WTC11 (cell line): ENCODE results near the gene COMMD7. TPM values are rescaled to one million over a fixed set of nuclear protein-coding genes. Genes with fewer than 3 reads are reported as not detected.

ENCODE experiments used
- ATAC-seq: fragments of 200-7000 bp; cut with Tn5 transposase; 2 replicates; pipeline ENCODE4 v1.10.0; 2021; ENCODE audit warnings: mild to moderate bottlenecking, moderate library complexity
- CTCF ChIA-PET: fragments of 300-600 bp; sonication (Branson Sonifier 250); formaldehyde crosslinking; loops from one replicate; lab custom pipeline; 2021; ENCODE audit warnings: antibody characterized with exemption; lab: Charles Lee
- POLR2A ChIA-PET: fragments of 350-600 bp; sonication (Branson Sonifier 250); formaldehyde crosslinking; loops from one replicate; lab custom pipeline; 2021; ENCODE audit warnings: antibody characterized with exemption; lab: Charles Lee
- DNase-seq: peaks from one replicate; pipeline ENCODE4 v3.0.0; 2021; ENCODE audit warnings: low spot score
- H3K27ac Mint-ChIP-seq: 2 replicates; pipeline ENCODE4 v1.8.0; 2021; ENCODE audit warnings: mixed read lengths
- H3K27me3 Mint-ChIP-seq: 2 replicates; pipeline ENCODE4 v1.8.0; 2021; ENCODE audit warnings: low read depth, mild to moderate bottlenecking, moderate library complexity, mixed read lengths
- H3K36me3 Mint-ChIP-seq: 2 replicates; pipeline ENCODE4 v1.8.0; 2021; ENCODE audit warnings: mixed read lengths
- H3K4me1 Mint-ChIP-seq: 2 replicates; pipeline ENCODE4 v1.8.0; 2022; ENCODE audit warnings: mixed read lengths
- H3K4me3 Mint-ChIP-seq: 2 replicates; pipeline ENCODE4 v1.8.0; 2021; ENCODE audit warnings: mild to moderate bottlenecking, moderate library complexity, mixed read lengths
- H3K9me3 Mint-ChIP-seq: 2 replicates; pipeline ENCODE4 v1.8.0; 2021; ENCODE audit warnings: mixed read lengths
- AFF4 ChIP-seq: sonication (generic); formaldehyde crosslinking; IDR thresholded peaks from 2 replicates; pipeline ENCODE4 v1.8.1; 2023; ENCODE audit warnings: mild to moderate bottlenecking, missing genetic modification reagents, borderline replicate concordance
- ATF3 ChIP-seq: sonication (generic); formaldehyde crosslinking; conservative IDR thresholded peaks from 2 replicates; pipeline ENCODE4 v1.8.1; 2022; ENCODE audit warnings: mild to moderate bottlenecking, missing genetic modification reagents
- CBFB ChIP-seq: sonication (generic); formaldehyde crosslinking; IDR thresholded peaks from 2 replicates; pipeline ENCODE4 v1.8.1; 2022; ENCODE audit warnings: mild to moderate bottlenecking, low read depth, missing genetic modification reagents
- E2F1 ChIP-seq: sonication (generic); formaldehyde crosslinking; IDR thresholded peaks from 2 replicates; pipeline ENCODE4 v1.8.0; 2022; ENCODE audit warnings: mild to moderate bottlenecking, missing genetic modification reagents
- GABPB1 ChIP-seq: sonication (generic); formaldehyde crosslinking; IDR thresholded peaks from 2 replicates; pipeline ENCODE4 v1.8.1; 2023; ENCODE audit warnings: mild to moderate bottlenecking, missing genetic modification reagents
- JAZF1 ChIP-seq: fragments of 250-450 bp; sonication (Bioruptor Pico); IDR thresholded peaks from 2 replicates; pipeline ENCODE4 v1.9.0; 2021; ENCODE audit warnings: moderate library complexity, mild to moderate bottlenecking, inconsistent platforms
- JUN ChIP-seq: sonication (generic); formaldehyde crosslinking; IDR thresholded peaks from 2 replicates; pipeline ENCODE4 v1.8.0; 2023; ENCODE audit warnings: mild to moderate bottlenecking, missing genetic modification reagents
- MYBL2 ChIP-seq: sonication (generic); formaldehyde crosslinking; IDR thresholded peaks from 2 replicates; pipeline ENCODE4 v1.8.1; 2023; ENCODE audit warnings: mild to moderate bottlenecking, moderate library complexity, missing genetic modification reagents
- OVOL2 ChIP-seq: fragments of 250-450 bp; sonication (Bioruptor Pico); IDR thresholded peaks from 2 replicates; pipeline ENCODE4 v1.9.0; 2021; ENCODE audit warnings: mild to moderate bottlenecking, borderline replicate concordance
- PREB ChIP-seq: sonication (generic); formaldehyde crosslinking; IDR thresholded peaks from 2 replicates; pipeline ENCODE4 v1.8.1; 2022; ENCODE audit warnings: mild to moderate bottlenecking, missing genetic modification reagents, moderate library complexity, borderline replicate concordance
- SP1 ChIP-seq: sonication (generic); formaldehyde crosslinking; conservative IDR thresholded peaks from 2 replicates; pipeline ENCODE4 v1.8.1; 2022; ENCODE audit warnings: missing genetic modification reagents
- ZNF219 ChIP-seq: sonication (generic); formaldehyde crosslinking; IDR thresholded peaks from 2 replicates; pipeline ENCODE4 v1.8.0; 2023; ENCODE audit warnings: missing genetic modification reagents, mild to moderate bottlenecking, borderline replicate concordance
- ZNF263 ChIP-seq: sonication (generic); formaldehyde crosslinking; IDR thresholded peaks from 2 replicates; pipeline ENCODE4 v1.8.1; 2022; ENCODE audit warnings: low read depth, mild to moderate bottlenecking, moderate library complexity, missing genetic modification reagents
- ZNF281 ChIP-seq: sonication (generic); formaldehyde crosslinking; IDR thresholded peaks from 2 replicates; pipeline ENCODE4 v1.8.0; 2023; ENCODE audit warnings: mild to moderate bottlenecking, missing genetic modification reagents
- total RNA-seq: library from RNA; stranded (reverse); gene quantifications from 3 replicates; pipeline ENCODE4 v1.2.3, GENCODE V29; 2021
- TF ChIP-seq, protein P1 (sequence below): sonication (generic); formaldehyde crosslinking; IDR thresholded peaks from 2 replicates; pipeline ENCODE4 v1.8.1; 2022; ENCODE audit warnings: missing genetic modification reagents, borderline replicate concordance
- TF ChIP-seq, protein P2 (sequence below): sonication (generic); formaldehyde crosslinking; IDR thresholded peaks from 2 replicates; pipeline ENCODE4 v1.8.1; 2022; ENCODE audit warnings: mild to moderate bottlenecking, moderate library complexity, missing genetic modification reagents
- TF ChIP-seq, protein P3 (sequence below): fragments of 250-450 bp; sonication (Bioruptor Pico); IDR thresholded peaks from 2 replicates; pipeline ENCODE4 v1.8.0; 2021; ENCODE audit warnings: mild to moderate bottlenecking

Gene COMMD7
- total RNA-seq, 1 experiment from 2014 or later: 42.3 TPM

DNA sequence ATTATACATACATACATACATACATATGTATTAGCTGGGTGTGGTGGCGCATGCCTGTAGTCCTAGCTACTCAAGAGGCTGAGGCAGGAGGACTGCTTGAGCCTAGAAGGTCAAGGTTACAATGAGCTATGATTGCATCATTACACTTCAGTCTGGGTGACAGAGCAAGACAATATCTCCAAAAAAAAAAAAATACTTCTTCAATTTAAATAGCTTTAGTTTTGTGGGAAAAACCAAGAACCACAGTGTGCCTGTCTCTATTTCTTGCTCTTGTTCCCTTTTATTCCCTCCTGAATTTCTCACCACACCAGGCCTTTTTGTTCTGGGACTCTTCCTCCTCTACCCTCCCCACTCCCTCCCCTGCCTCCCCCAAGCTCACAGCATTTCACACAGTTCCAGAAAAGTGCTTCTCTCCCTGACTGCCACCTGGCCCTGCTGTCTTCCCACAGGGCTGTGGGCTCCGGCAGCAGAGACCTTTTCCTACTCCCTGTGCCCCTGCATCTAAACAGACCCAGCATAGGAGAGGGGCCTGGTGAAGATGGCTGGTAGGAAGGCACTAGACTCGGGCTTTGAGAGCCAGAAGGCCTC lies 70.8 kb downstream of the COMMD7 start:
- Mint-ChIP-seq H3K27me3 (no peaks in the 10 kb centered on the region), H3K36me3 (no peaks in the 10 kb centered on the region), H3K4me1 (peaks cover 39% of the 10 kb centered on the region), H3K4me3 (no peak overlapping the region), H3K27ac (peak overlapping the region; percentile 61), H3K9me3 (no peaks in the 10 kb centered on the region)
- DNase-seq: no peak
- ChIA-PET CTCF (interaction anchor here (0.5 to 5.9 kb wide), 13 partner anchors 9 to 222 kb away, joined by 3 to 138 read pairs (median 9); partner anchors contain the start of gene DNMT3B), POLR2A (interaction anchor here (0.5 to 1.1 kb wide), 3 partner anchors 9 to 160 kb away, joined by 3 read pairs; no protein-coding TSS in a partner anchor)
- 0 out of 2 replicates have a peak, but pooled peaks have one; percentile 25 for TF ChIP-seq GABPB1 (CRISPR knock-in tag)
- TF ChIP-seq OVOL2 (CRISPR knock-in tag): no peak
- TF ChIP-seq, protein P1, sequence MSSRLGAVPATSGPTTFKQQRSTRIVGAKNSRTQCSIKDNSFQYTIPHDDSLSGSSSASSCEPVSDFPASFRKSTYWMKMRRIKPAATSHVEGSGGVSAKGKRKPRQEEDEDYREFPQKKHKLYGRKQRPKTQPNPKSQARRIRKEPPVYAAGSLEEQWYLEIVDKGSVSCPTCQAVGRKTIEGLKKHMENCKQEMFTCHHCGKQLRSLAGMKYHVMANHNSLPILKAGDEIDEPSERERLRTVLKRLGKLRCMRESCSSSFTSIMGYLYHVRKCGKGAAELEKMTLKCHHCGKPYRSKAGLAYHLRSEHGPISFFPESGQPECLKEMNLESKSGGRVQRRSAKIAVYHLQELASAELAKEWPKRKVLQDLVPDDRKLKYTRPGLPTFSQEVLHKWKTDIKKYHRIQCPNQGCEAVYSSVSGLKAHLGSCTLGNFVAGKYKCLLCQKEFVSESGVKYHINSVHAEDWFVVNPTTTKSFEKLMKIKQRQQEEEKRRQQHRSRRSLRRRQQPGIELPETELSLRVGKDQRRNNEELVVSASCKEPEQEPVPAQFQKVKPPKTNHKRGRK (CRISPR knock-in tag): no peak
- TF ChIP-seq E2F1: no peak
- TF ChIP-seq PREB (CRISPR knock-in tag): no peak
- no peak for TF ChIP-seq JAZF1 (CRISPR knock-in tag)
- TF ChIP-seq JUN (CRISPR knock-in tag): no peak
- ATAC-seq: peak; percentile 41

GRCh38 chr20:32670773-32671455 lies 72.4 kb downstream of the COMMD7 start:
- POLR2A ChIA-PET: no interaction called here
- no peak overlapping the region for H3K4me3 Mint-ChIP-seq
- no peaks in the 10 kb centered on the region for H3K27me3 Mint-ChIP-seq
- DNase-seq (no peak), ATAC-seq (no peak)
- no peaks in the 10 kb centered on the region for H3K9me3 Mint-ChIP-seq
- H3K36me3 Mint-ChIP-seq: no peaks in the 10 kb centered on the region
- peaks cover 38% of the 10 kb centered on the region for H3K4me1 Mint-ChIP-seq
- H3K27ac Mint-ChIP-seq: no peak overlapping the region
- CTCF ChIA-PET: interaction anchor here (5.9 kb wide), 1 partner anchor 107 kb away, joined by 138 read pairs; no protein-coding TSS in a partner anchor
- TF ChIP-seq ATF3 (CRISPR knock-in tag) (no peak), MYBL2 (CRISPR knock-in tag) (no peak), AFF4 (no peak), ZNF219 (CRISPR knock-in tag) (no peak), CBFB (CRISPR knock-in tag) (no peak), E2F1 (no peak), ZNF281 (no peak), ZNF263 (CRISPR knock-in tag) (no peak), SP1 (CRISPR knock-in tag) (no peak)
- TF ChIP-seq, protein P2, sequence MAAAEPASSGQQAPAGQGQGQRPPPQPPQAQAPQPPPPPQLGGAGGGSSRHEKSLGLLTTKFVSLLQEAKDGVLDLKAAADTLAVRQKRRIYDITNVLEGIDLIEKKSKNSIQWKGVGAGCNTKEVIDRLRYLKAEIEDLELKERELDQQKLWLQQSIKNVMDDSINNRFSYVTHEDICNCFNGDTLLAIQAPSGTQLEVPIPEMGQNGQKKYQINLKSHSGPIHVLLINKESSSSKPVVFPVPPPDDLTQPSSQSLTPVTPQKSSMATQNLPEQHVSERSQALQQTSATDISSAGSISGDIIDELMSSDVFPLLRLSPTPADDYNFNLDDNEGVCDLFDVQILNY (CRISPR knock-in tag): no peak
- TF ChIP-seq, protein P3, sequence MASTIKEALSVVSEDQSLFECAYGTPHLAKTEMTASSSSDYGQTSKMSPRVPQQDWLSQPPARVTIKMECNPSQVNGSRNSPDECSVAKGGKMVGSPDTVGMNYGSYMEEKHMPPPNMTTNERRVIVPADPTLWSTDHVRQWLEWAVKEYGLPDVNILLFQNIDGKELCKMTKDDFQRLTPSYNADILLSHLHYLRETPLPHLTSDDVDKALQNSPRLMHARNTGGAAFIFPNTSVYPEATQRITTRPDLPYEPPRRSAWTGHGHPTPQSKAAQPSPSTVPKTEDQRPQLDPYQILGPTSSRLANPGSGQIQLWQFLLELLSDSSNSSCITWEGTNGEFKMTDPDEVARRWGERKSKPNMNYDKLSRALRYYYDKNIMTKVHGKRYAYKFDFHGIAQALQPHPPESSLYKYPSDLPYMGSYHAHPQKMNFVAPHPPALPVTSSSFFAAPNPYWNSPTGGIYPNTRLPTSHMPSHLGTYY: no peak
